ENCODE measurements around the gene CBS.
"Not testable (repeated sequence)": the region's sequence is repeated elsewhere in the genome, so short reads cannot be mapped to it uniquely, and the experiment has no call there.

Gene CBS

DNA sequence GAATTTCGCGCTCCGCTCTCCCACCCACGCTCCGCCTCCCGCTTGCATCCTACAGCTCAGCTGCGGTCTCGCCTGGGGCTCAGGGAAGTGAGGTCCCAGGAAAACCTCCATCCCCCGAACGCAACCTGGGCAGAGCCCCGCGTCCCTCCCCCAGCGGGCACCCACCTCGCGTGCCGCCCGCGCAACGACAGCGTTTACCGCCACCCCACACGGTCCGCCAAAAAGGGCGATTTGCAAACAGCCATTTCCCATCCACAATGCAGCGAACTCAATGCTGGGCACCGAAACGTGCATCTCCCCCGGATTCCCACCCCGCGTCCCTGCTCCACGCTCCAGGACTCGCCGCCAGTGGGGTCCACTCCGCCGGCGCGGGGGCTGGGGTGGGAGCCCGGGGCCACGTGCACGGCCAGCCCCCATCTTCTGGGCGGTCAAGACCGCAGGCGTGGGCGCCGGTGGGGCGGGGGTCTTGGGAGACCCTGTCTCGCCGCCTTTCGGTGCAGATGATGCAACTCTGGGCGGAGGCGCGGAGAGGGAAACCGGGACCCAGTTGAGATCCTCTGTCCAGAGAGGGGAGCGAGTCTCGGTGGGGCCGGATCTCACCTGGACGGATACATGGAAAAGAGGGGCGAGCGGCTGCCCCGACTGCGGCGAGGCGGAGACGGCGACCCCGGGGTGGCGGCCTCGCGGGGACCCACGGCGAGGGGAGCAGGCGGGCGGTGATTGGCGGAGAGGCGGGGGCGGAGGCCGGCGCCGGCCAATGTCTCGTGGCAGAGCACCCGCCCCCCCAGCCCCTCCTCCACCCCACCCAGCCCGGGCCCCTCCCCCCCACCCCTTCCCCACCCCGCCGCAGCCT is at the start of gene CBS:
Gene CBS (minus strand): TSS at position 666 of the 853 bp plus-strand sequence. CDS start 3,642 bp downstream, outside the sequence.
- not testable (repeated sequence) for H3K9me3 ChIP-seq (ENCODE audit: insufficient read depth, low read length); H3K4me3 ChIP-seq (ENCODE audit: insufficient read length, low read depth); DNase-seq (ENCODE audit: low read depth, low spot score); H3K27me3 ChIP-seq (ENCODE audit: insufficient read depth, insufficient read length); H3K36me3 ChIP-seq (ENCODE audit: insufficient read depth, insufficient read length, low read length); H3K4me1 ChIP-seq (ENCODE audit: insufficient read depth, insufficient read length); H3K9ac ChIP-seq (ENCODE audit: insufficient read length, low read depth)

DNA sequence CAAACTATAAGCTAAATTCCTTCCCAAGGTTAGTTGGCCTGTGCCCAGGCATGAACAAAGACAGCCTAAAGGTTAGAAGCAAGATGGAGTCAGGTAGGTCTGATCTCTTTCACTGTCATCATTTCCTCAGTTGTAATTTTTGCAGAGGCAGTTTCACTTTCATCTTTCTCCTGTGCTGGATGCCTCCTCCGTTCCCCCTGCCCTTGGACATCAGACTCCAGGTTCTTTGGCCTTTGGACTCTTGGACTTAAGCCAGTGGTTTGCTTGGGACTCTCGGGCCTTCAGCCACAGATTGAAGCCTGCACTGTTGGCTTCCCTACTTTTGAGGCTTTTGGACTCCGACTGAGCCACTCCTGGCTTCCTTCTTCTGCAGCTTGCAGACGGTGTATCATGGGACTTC is 40.3 kb upstream of the CBS start:
- H3K36me3 ChIP-seq (ENCODE audit: insufficient read depth, insufficient read length, low read length); H3K9me3 ChIP-seq (ENCODE audit: insufficient read depth, low read length); H3K27me3 ChIP-seq (ENCODE audit: insufficient read depth, insufficient read length); H3K4me1 ChIP-seq (ENCODE audit: insufficient read depth, insufficient read length); DNase-seq (ENCODE audit: low read depth, low spot score); H3K4me3 ChIP-seq (ENCODE audit: insufficient read length, low read depth); H3K9ac ChIP-seq (ENCODE audit: insufficient read length, low read depth): not testable (repeated sequence)

DNA sequence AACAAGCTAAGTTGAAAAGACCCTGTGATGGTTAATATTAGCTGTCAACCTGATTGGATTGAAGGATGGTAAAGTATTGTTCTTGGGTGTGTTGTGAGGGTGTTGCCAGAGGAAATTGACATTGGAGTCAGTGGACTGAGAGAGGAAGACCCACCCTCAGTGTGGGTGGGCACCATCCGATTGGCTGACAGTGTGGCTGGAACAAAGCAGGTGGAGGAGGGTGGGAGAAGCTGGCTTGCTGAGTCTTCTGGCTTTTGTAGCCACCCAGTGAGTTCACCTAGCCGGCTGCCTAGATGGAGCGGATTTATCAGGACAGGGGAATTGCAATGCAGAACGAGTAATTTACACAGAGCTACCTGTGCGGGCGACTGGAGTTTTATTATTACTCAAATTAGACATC is 38.8 kb upstream of the CBS start:
- not testable (repeated sequence) for H3K4me3 ChIP-seq (ENCODE audit: insufficient read length, low read depth); H3K36me3 ChIP-seq (ENCODE audit: insufficient read depth, insufficient read length, low read length); DNase-seq (ENCODE audit: low read depth, low spot score); H3K27me3 ChIP-seq (ENCODE audit: insufficient read depth, insufficient read length); H3K9ac ChIP-seq (ENCODE audit: insufficient read length, low read depth); H3K4me1 ChIP-seq (ENCODE audit: insufficient read depth, insufficient read length); H3K9me3 ChIP-seq (ENCODE audit: insufficient read depth, low read length)

DNA sequence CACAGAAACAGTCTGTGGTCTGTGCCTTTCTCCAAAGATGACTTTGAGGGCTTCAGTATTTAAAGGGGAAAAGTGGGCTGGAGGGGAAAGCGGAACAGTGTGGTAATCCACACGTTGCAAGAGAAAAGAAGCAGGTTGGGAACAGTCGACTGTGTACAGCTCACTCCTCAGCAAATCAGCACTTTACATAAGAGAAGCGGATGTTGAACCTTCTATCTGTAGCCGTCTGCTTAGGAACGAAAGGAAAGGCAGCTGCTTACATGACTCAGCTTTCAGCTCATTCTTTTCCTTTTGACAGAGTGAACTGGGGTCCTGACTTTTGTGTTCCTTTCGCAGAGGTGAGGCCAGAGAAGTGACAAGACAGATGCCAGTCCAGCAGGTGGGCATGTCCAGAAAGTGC is 33.4 kb upstream of the CBS start:
- DNase-seq (ENCODE audit: low read depth, low spot score); H3K4me1 ChIP-seq (ENCODE audit: insufficient read depth, insufficient read length); H3K9ac ChIP-seq (ENCODE audit: insufficient read length, low read depth); H3K4me3 ChIP-seq (ENCODE audit: insufficient read length, low read depth); H3K27me3 ChIP-seq (ENCODE audit: insufficient read depth, insufficient read length); H3K36me3 ChIP-seq (ENCODE audit: insufficient read depth, insufficient read length, low read length); H3K9me3 ChIP-seq (ENCODE audit: insufficient read depth, low read length): not testable (repeated sequence)

DNA sequence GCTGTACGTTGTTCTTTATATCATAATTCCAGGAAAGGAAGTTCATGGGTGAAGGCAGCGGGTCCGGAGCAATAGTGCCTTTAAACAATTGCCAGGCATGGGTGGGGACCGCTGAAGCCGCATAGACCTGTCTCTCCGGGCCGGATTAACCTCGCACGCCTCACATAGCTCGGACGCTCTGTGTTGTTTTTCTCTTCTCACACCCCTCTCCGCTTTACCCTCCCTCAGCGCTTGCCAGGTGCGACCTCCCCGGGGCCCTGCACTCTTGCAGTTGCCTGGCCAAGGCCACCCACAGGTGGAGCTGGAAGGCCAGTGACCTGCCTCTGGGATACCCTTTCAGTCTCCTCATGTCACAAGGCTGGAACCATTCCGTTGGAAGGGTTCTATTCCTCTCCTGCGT is 32.5 kb upstream of the CBS start:
- H3K9me3 ChIP-seq (ENCODE audit: insufficient read depth, low read length); DNase-seq (ENCODE audit: low read depth, low spot score); H3K4me3 ChIP-seq (ENCODE audit: insufficient read length, low read depth); H3K9ac ChIP-seq (ENCODE audit: insufficient read length, low read depth); H3K4me1 ChIP-seq (ENCODE audit: insufficient read depth, insufficient read length); H3K27me3 ChIP-seq (ENCODE audit: insufficient read depth, insufficient read length); H3K36me3 ChIP-seq (ENCODE audit: insufficient read depth, insufficient read length, low read length): not testable (repeated sequence)

DNA sequence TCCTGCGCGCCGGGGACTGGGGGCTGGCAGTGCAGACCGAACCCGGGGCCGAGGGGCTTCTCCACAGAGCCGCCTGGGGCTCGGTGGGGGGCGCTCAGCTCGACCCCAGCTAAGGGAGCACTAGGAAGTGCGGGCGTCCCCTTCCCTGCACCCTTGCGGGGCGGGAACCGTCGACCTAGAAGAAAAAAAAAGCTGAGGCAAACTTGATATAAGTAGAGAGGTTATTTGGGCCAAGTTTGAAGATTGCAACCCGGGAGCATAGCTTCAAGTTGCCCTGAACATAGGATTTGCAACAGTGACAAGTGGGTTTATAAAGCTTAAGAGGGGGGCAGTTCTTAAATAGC is 32.1 kb upstream of the CBS start:
- not testable (repeated sequence) for H3K9me3 ChIP-seq (ENCODE audit: insufficient read depth, low read length); H3K4me3 ChIP-seq (ENCODE audit: insufficient read length, low read depth); DNase-seq (ENCODE audit: low read depth, low spot score); H3K4me1 ChIP-seq (ENCODE audit: insufficient read depth, insufficient read length); H3K27me3 ChIP-seq (ENCODE audit: insufficient read depth, insufficient read length); H3K9ac ChIP-seq (ENCODE audit: insufficient read length, low read depth); H3K36me3 ChIP-seq (ENCODE audit: insufficient read depth, insufficient read length, low read length)

DNA sequence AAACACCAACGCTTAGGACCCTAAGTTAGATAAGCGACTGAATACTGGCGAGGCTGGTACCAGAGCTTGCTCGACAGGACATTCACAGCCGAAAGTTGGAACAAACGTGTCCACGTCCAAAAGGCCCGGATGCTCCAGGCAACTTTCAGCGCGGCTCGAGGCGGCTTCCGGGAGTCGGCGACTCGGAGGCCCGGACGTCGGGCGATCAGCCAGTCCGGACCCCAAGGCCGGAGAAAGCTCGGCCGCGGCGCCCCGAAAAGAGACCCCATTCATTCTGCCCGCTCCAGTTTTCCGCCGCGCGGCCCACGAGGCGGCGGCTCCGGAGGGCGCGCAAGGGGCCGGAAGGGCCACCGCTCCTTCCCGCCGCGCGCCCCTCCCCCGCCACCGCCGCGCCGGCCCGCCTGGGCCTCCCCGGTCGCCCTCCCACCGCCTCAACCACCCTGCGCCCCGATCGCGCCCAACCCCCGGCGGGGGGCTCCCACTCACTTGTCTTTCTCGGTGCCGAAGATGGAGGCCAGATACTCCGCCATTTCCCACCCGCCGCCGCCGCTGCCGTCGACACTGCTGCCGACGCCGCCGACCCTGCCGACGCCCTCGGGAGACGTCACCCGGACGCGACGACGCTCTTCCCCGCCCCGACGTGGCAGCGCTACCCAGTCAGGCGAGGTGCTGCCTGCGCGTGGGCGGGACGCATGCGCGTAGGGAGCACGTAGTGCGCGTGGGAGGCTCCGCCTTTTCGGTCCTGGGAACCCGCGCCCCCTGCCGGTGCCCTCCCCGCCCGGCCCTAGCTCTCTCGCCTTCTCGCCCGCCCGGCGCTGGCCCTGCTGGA is 31.5 kb upstream of the CBS start, which contains the start of gene U2AF1:
Gene U2AF1 (minus strand): TSS at position 606 of the 829 bp plus-strand sequence. CDS start 76 bp downstream, at position 530.
- H3K9ac ChIP-seq (ENCODE audit: insufficient read length, low read depth): peak within 1 kb of the TSS; percentile 90
- not testable (repeated sequence) for DNase-seq (ENCODE audit: low read depth, low spot score); H3K9me3 ChIP-seq (ENCODE audit: insufficient read depth, low read length); H3K36me3 ChIP-seq (ENCODE audit: insufficient read depth, insufficient read length, low read length); H3K4me1 ChIP-seq (ENCODE audit: insufficient read depth, insufficient read length); H3K27me3 ChIP-seq (ENCODE audit: insufficient read depth, insufficient read length)
- H3K4me3 ChIP-seq (ENCODE audit: insufficient read length, low read depth): peak within 1 kb of the TSS; percentile 62

DNA sequence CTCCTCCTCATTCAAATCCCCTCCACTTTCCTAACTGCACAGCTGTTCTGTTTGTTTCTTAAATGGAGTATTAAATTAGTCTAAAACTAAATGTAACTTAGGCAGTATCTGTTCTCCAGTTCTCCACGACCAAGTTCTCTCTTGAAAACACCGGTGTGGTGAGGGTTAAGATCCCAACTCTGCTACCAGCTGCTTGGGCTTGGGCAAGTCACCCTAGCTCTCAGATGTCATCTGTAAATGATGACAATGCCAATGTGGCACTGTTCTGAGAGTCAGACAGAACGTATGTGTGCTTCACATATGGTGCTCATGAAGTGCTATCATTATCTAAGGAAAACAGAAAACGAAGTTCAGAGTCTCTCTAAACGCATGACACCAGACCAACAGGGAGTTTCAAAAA is 29.0 kb upstream of the CBS start:
- H3K9ac ChIP-seq (ENCODE audit: insufficient read length, low read depth); DNase-seq (ENCODE audit: low read depth, low spot score); H3K36me3 ChIP-seq (ENCODE audit: insufficient read depth, insufficient read length, low read length); H3K9me3 ChIP-seq (ENCODE audit: insufficient read depth, low read length); H3K4me3 ChIP-seq (ENCODE audit: insufficient read length, low read depth); H3K27me3 ChIP-seq (ENCODE audit: insufficient read depth, insufficient read length); H3K4me1 ChIP-seq (ENCODE audit: insufficient read depth, insufficient read length): not testable (repeated sequence)

DNA sequence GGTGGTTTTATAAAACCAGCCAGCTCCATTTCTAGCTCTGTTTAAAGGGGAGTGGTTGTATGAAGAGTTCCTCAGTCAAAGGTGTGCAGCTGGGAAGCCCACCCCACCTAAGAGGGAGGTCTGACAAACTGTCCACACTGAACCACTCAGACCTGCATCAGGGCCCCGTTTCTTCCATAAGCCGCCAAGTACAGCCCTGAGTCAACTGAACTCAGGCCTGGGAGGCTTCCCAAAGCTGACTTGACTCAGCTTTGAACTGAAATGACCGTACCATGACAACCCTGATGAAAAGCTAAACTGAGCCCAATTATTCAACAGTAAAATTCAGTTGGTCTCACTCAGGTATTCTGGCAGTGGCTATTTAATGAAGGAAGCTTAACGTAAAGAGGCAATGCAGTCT is 26.6 kb upstream of the CBS start:
- not testable (repeated sequence) for H3K36me3 ChIP-seq (ENCODE audit: insufficient read depth, insufficient read length, low read length); H3K27me3 ChIP-seq (ENCODE audit: insufficient read depth, insufficient read length); H3K4me1 ChIP-seq (ENCODE audit: insufficient read depth, insufficient read length); H3K4me3 ChIP-seq (ENCODE audit: insufficient read length, low read depth); H3K9me3 ChIP-seq (ENCODE audit: insufficient read depth, low read length); DNase-seq (ENCODE audit: low read depth, low spot score); H3K9ac ChIP-seq (ENCODE audit: insufficient read length, low read depth)

DNA sequence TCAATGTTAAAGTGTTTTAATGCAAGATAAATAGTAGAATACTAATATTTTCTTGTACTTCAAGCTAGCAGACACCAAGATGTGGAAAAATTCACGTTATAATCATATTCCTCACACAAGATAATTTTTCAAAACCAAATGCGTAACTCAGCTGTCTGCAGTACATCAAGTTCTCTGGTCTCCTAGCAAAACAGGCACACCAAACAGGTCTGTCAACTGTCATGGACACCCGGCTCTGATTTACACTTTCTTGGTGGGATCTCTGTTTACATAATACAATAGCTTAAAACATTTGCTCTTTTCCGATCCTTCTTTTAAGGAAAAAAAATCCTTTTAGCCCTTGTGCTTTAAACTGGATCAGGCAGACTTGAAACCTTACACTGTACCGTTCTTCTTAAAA is 26.0 kb upstream of the CBS start:
- not testable (repeated sequence) for H3K9me3 ChIP-seq (ENCODE audit: insufficient read depth, low read length); H3K27me3 ChIP-seq (ENCODE audit: insufficient read depth, insufficient read length); H3K4me3 ChIP-seq (ENCODE audit: insufficient read length, low read depth); DNase-seq (ENCODE audit: low read depth, low spot score); H3K4me1 ChIP-seq (ENCODE audit: insufficient read depth, insufficient read length); H3K9ac ChIP-seq (ENCODE audit: insufficient read length, low read depth); H3K36me3 ChIP-seq (ENCODE audit: insufficient read depth, insufficient read length, low read length)

DNA sequence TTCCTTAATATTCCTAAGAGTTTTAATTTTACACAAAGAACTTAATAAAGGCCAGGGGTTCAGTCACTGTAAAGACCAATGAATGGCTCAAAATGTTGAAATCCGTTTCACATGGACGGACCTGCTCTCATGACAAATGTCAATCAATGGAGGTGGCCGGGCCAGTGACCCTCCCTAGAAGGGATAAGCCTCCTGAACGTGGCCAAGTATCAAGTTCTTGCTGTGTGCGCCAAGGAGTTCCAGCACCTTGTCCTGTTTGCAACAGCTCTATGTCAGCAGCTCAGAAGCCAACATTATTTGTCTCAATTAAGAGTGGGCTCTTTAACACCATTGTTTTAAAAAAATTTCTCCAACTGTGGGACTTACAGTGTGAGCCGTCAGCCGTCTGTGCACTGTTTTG is 25.4 kb upstream of the CBS start:
- H3K36me3 ChIP-seq (ENCODE audit: insufficient read depth, insufficient read length, low read length); H3K27me3 ChIP-seq (ENCODE audit: insufficient read depth, insufficient read length); H3K9me3 ChIP-seq (ENCODE audit: insufficient read depth, low read length); DNase-seq (ENCODE audit: low read depth, low spot score); H3K4me3 ChIP-seq (ENCODE audit: insufficient read length, low read depth); H3K4me1 ChIP-seq (ENCODE audit: insufficient read depth, insufficient read length); H3K9ac ChIP-seq (ENCODE audit: insufficient read length, low read depth): not testable (repeated sequence)
